ENCODE measurements around the gene DNAJB2.

The DNAJB2 gene

GRCh38 chr2:219277703-219278654, 1.2 kb upstream of the DNAJB2 start:
- Histone ChIP-seq H3K36me3 (peaks cover 21% of the 10 kb centered on the region), H3K4me1 (ENCODE audit: control insufficient read depth in 1 of 2, insufficient read depth in 1 of 2, low read depth in 1 of 2, low read length in 1 of 2) (peaks cover 29 to 35% of the 10 kb centered on the region in 2 experiments), H3K27ac (peak overlapping the region; percentile 98), H3K9me3 (no peaks in the 10 kb centered on the region), H3K4me3 (ENCODE audit: low read depth in 1 of 2, low read length in 1 of 2) (peak overlapping the region; percentile 81 to 82), H3K27me3 (peaks cover 14% of the 10 kb centered on the region)
- TF ChIP-seq CTCF (IDR thresholded peaks at IDR 0.05) = peak; percentile 99

- peaks cover 29 to 35% of the 10 kb centered on the region in 2 experiments for H3K4me1 ChIP-seq (ENCODE audit: control insufficient read depth in 1 of 2, insufficient read depth in 1 of 2, low read depth in 1 of 2, low read length in 1 of 2)
- peaks cover 9% of the 10 kb centered on the region for H3K27me3 ChIP-seq
- H3K27ac ChIP-seq = peak overlapping the region; percentile 98
- no peaks in the 10 kb centered on the region for H3K9me3 ChIP-seq
- H3K36me3 ChIP-seq = peaks cover 28% of the 10 kb centered on the region
- no peak for TF ChIP-seq CTCF (IDR thresholded peaks at IDR 0.05)
- peak overlapping the region; percentile 81 to 82 for H3K4me3 ChIP-seq (ENCODE audit: low read depth in 1 of 2, low read length in 1 of 2)
Observed at GRCh38 chr2:219278655-219279150, 463 bp upstream of the DNAJB2 start.

- Histone ChIP-seq H3K4me3 (ENCODE audit: low read depth in 1 of 2, low read length in 1 of 2) (peak overlapping the region; percentile 81 to 82), H3K9me3 (no peaks in the 10 kb centered on the region), H3K27me3 (no peaks in the 10 kb centered on the region), H3K36me3 (peaks cover 41% of the 10 kb centered on the region), H3K4me1 (ENCODE audit: control insufficient read depth in 1 of 2, insufficient read depth in 1 of 2, low read depth in 1 of 2, low read length in 1 of 2) (peaks cover 29 to 35% of the 10 kb centered on the region in 2 experiments), H3K27ac (peak overlapping the region; percentile 98)
- TF ChIP-seq CTCF (IDR thresholded peaks at IDR 0.05) = no peak
Observed at GRCh38 chr2:219279916-219280516, 850 bp downstream of the DNAJB2 start.

- H3K27ac ChIP-seq = peak overlapping the region; percentile 98
- H3K36me3 ChIP-seq = peaks cover 48% of the 10 kb centered on the region
- H3K4me3 ChIP-seq (ENCODE audit: low read depth in 1 of 2, low read length in 1 of 2) = peak overlapping the region in 1 of 2 experiments; percentile 81
- H3K27me3 ChIP-seq = no peaks in the 10 kb centered on the region
- peaks cover 29 to 35% of the 10 kb centered on the region in 2 experiments for H3K4me1 ChIP-seq (ENCODE audit: control insufficient read depth in 1 of 2, insufficient read depth in 1 of 2, low read depth in 1 of 2, low read length in 1 of 2)
- no peaks in the 10 kb centered on the region for H3K9me3 ChIP-seq
- no peak for TF ChIP-seq CTCF (IDR thresholded peaks at IDR 0.05)
Observed at GRCh38 chr2:219280651-219281050, 1.5 kb downstream of the DNAJB2 start.

GRCh38 chr2:219281588-219281987, 2.4 kb downstream of the DNAJB2 start:
- Histone ChIP-seq H3K27me3 (no peaks in the 10 kb centered on the region), H3K36me3 (peaks cover 57% of the 10 kb centered on the region), H3K4me3 (ENCODE audit: low read depth in 1 of 2, low read length in 1 of 2) (no peak overlapping the region), H3K9me3 (no peaks in the 10 kb centered on the region), H3K4me1 (ENCODE audit: control insufficient read depth in 1 of 2, insufficient read depth in 1 of 2, low read depth in 1 of 2, low read length in 1 of 2) (peaks cover 29 to 35% of the 10 kb centered on the region in 2 experiments), H3K27ac (no peak overlapping the region)
- TF ChIP-seq CTCF (IDR thresholded peaks at IDR 0.05) = no peak

Measured in neutrophil (primary cell).